ENCODE data around the gene ZFYVE28. TPM values are rescaled to one million over a fixed set of nuclear protein-coding genes. Genes with fewer than 3 reads are reported as not detected.
A peak's percentile ranks its signal among the peaks of the same experiment; 100 is the strongest.

ZFYVE28 gene
- total RNA-seq, 2 donors from 2014 or later: 29.6 to 31.6 TPM

GRCh38 chr4:2347190-2347589 is 71.3 kb downstream of the ZFYVE28 start:
- TF ChIP-seq CTCF (IDR thresholded peaks at IDR 0.05): no peak
- DNase-seq: no peak
- Histone ChIP-seq H3K4me1 (no peaks in the 10 kb centered on the region), H3K27me3 (no peaks in the 10 kb centered on the region), H3K9ac (ENCODE audit: low read depth in 2 of 2, low read length in 2 of 2) (peak overlapping the region in 1 of 2 donors; percentile 14), H3K9me3 (no peaks in the 10 kb centered on the region), H3K36me3 (no peaks in the 10 kb centered on the region), H3K27ac (no peak overlapping the region), H3K4me3 (no peak overlapping the region)
- intact Hi-C loops (cut with DNase I): no loop called here

GRCh38 chr4:2343476-2343875 is 75.0 kb downstream of the ZFYVE28 start:
- intact Hi-C loops (cut with DNase I): no loop called here
- DNase-seq: no peak
- TF ChIP-seq CTCF (IDR thresholded peaks at IDR 0.05): no peak

GRCh38 chr4:2341911-2342652 is 76.4 kb downstream of the ZFYVE28 start:
- no peaks in the 10 kb centered on the region for H3K9me3 ChIP-seq
- intact Hi-C loops (cut with DNase I): no loop called here
- no peak overlapping the region for H3K4me3 ChIP-seq
- no peak overlapping the region for H3K9ac ChIP-seq (ENCODE audit: low read depth in 2 of 2, low read length in 2 of 2)
- H3K4me1 ChIP-seq: no peaks in the 10 kb centered on the region
- no peaks in the 10 kb centered on the region for H3K27me3 ChIP-seq
- no peak for DNase-seq
- H3K27ac ChIP-seq: no peak overlapping the region
- no peak for TF ChIP-seq CTCF (IDR thresholded peaks at IDR 0.05)
- H3K36me3 ChIP-seq: no peaks in the 10 kb centered on the region

More at GRCh38 chr4:2343476-2343875, 75.0 kb downstream of the ZFYVE28 start:
- no peaks in the 10 kb centered on the region for H3K27me3 ChIP-seq
- no peak overlapping the region for H3K4me3 ChIP-seq
- H3K4me1 ChIP-seq: no peaks in the 10 kb centered on the region
- H3K36me3 ChIP-seq: no peaks in the 10 kb centered on the region
- no peak overlapping the region for H3K27ac ChIP-seq
- H3K9ac ChIP-seq (ENCODE audit: low read depth in 2 of 2, low read length in 2 of 2): no peak overlapping the region
- no peaks in the 10 kb centered on the region for H3K9me3 ChIP-seq

GRCh38 chr4:2341261-2341841 is 77.1 kb downstream of the ZFYVE28 start:
- H3K4me3 ChIP-seq: no peak overlapping the region
- no peak for TF ChIP-seq CTCF (IDR thresholded peaks at IDR 0.05)
- H3K36me3 ChIP-seq: no peaks in the 10 kb centered on the region
- intact Hi-C loops (cut with DNase I): no loop called here
- no peaks in the 10 kb centered on the region for H3K27me3 ChIP-seq
- H3K9ac ChIP-seq (ENCODE audit: low read depth in 2 of 2, low read length in 2 of 2): no peak overlapping the region
- H3K27ac ChIP-seq: no peak overlapping the region
- H3K9me3 ChIP-seq: no peaks in the 10 kb centered on the region
- peak; percentile 14 for DNase-seq
- H3K4me1 ChIP-seq: no peaks in the 10 kb centered on the region

- H3K27me3 ChIP-seq: no peaks in the 10 kb centered on the region
- H3K4me1 ChIP-seq: no peaks in the 10 kb centered on the region
- H3K27ac ChIP-seq: no peak overlapping the region
- H3K9me3 ChIP-seq: no peaks in the 10 kb centered on the region
- H3K36me3 ChIP-seq: no peaks in the 10 kb centered on the region
- no peak for TF ChIP-seq CTCF (IDR thresholded peaks at IDR 0.05)
- H3K9ac ChIP-seq (ENCODE audit: low read depth in 2 of 2, low read length in 2 of 2): no peak overlapping the region
- intact Hi-C loops (cut with DNase I): no loop called here
- no peak overlapping the region for H3K4me3 ChIP-seq
- peak; percentile 13 for DNase-seq
Measured at GRCh38 chr4:2340272-2341061, 78.0 kb downstream of the ZFYVE28 start.

All from colonic mucosa (tissue), 4 donors.